Measurements from ENCODE around the gene ARGLU1.

- TF ChIP-seq, protein P1, sequence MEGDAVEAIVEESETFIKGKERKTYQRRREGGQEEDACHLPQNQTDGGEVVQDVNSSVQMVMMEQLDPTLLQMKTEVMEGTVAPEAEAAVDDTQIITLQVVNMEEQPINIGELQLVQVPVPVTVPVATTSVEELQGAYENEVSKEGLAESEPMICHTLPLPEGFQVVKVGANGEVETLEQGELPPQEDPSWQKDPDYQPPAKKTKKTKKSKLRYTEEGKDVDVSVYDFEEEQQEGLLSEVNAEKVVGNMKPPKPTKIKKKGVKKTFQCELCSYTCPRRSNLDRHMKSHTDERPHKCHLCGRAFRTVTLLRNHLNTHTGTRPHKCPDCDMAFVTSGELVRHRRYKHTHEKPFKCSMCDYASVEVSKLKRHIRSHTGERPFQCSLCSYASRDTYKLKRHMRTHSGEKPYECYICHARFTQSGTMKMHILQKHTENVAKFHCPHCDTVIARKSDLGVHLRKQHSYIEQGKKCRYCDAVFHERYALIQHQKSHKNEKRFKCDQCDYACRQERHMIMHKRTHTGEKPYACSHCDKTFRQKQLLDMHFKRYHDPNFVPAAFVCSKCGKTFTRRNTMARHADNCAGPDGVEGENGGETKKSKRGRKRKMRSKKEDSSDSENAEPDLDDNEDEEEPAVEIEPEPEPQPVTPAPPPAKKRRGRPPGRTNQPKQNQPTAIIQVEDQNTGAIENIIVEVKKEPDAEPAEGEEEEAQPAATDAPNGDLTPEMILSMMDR (IDR thresholded peaks at IDR 0.05) = no peak
- TF ChIP-seq POLR2A (IDR thresholded peaks at IDR 0.05) = no peak
These were observed 19.9 kb upstream of the ARGLU1 start for GRCh38 chr13:106587787-106588186.
